ENCODE results near the gene FOXL1.
"Not testable (repeated sequence)": the region's sequence is repeated elsewhere in the genome, so short reads cannot be mapped to it uniquely, and the experiment has no call there.

Gene FOXL1

GRCh38 chr16:86584726-86585721, 6.7 kb downstream of the FOXL1 start:
- Histone ChIP-seq H3K79me2 (ENCODE audit: control insufficient read depth, insufficient read depth, low read length, unreplicated experiment) (peaks cover 21% of the 10 kb centered on the region), H3K4me1 (ENCODE audit: control insufficient read depth, insufficient read depth, low read length, unreplicated experiment) (peaks cover 57% of the 10 kb centered on the region), H3K4me3 (ENCODE audit: low read depth, low read length) (peak overlapping the region; percentile 45; the same call in 1 of the 2 replicates), H3K36me3 (ENCODE audit: insufficient read depth, low read length) (no peaks in the 10 kb centered on the region; the same call in 1 of the 2 replicates), H3K27ac (ENCODE audit: low read depth, low read length) (peak overlapping the region; percentile 96), H3K27me3 (ENCODE audit: insufficient read depth, low read length) (no peaks in the 10 kb centered on the region), H2AFZ (ENCODE audit: low read length, unreplicated experiment) (peak overlapping the region; percentile 44)

DNA sequence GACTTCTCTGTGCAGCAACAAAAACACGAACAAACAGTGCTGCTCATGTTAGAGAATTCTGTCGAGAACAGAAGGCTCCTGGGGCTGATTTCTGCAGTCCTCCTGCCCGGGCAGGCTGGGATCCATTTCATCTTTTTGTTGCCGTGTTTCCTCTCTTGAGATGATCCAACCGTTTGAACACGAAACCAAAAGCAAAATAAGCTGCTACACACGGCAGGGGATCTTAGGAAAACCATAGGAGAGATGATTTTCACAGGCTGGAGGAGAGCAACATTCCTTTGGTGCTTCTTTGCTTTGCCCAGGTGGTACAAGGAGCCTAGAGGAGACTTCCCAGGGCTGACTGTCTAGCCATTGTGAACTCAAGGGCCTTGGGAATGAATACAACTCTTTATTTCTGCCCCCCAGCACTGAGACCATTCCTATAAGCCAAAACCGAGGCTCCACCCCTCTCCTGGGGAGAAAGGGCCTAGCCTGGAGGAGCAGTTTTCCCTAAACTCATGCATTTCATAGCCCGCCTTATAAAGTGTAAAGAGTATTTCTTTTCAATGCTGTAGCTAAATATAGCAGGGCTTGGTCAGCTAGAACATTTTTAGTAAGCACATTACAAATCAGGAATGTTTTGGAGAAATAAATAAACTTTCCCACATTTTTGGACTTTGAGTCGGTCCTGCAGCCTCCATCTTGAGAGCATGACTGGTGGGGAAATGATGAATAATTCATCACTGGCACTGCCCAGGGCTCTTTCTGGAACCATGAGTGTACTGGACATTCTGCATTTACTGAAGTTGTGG, 7.7 kb downstream of the FOXL1 start:
- Histone ChIP-seq H2AFZ (ENCODE audit: low read length, unreplicated experiment) (peak overlapping the region; percentile 44), H3K79me2 (ENCODE audit: control insufficient read depth, insufficient read depth, low read length, unreplicated experiment) (peaks cover 11% of the 10 kb centered on the region), H3K4me1 (ENCODE audit: control insufficient read depth, insufficient read depth, low read length, unreplicated experiment) (peaks cover 66% of the 10 kb centered on the region), H3K4me3 (ENCODE audit: low read depth, low read length) (peak overlapping the region; percentile 45; the same call in 1 of the 2 replicates), H3K27me3 (ENCODE audit: insufficient read depth, low read length) (no peaks in the 10 kb centered on the region), H3K27ac (ENCODE audit: low read depth, low read length) (peak overlapping the region; percentile 96), H3K36me3 (ENCODE audit: insufficient read depth, low read length) (no peaks in the 10 kb centered on the region; the same call in 1 of the 2 replicates)

GRCh38 chr16:86587487-86587886, 9.1 kb downstream of the FOXL1 start:
- Histone ChIP-seq H2AFZ (ENCODE audit: low read length, unreplicated experiment) (no peak overlapping the region), H3K4me1 (ENCODE audit: control insufficient read depth, insufficient read depth, low read length, unreplicated experiment) (peaks cover 60% of the 10 kb centered on the region), H3K4me3 (ENCODE audit: low read depth, low read length) (no peak overlapping the region), H3K27ac (ENCODE audit: low read depth, low read length) (no peak overlapping the region), H3K27me3 (ENCODE audit: insufficient read depth, low read length) (no peaks in the 10 kb centered on the region), H3K79me2 (ENCODE audit: control insufficient read depth, insufficient read depth, low read length, unreplicated experiment) (peaks cover 4% of the 10 kb centered on the region), H3K36me3 (ENCODE audit: insufficient read depth, low read length) (no peaks in the 10 kb centered on the region; the same call in 1 of the 2 replicates)

- H3K79me2 ChIP-seq (ENCODE audit: control insufficient read depth, insufficient read depth, low read length, unreplicated experiment); H3K27ac ChIP-seq (ENCODE audit: low read depth, low read length); H3K4me3 ChIP-seq (ENCODE audit: low read depth, low read length); H3K36me3 ChIP-seq (ENCODE audit: insufficient read depth, low read length); H2AFZ ChIP-seq (ENCODE audit: low read length, unreplicated experiment); H3K27me3 ChIP-seq (ENCODE audit: insufficient read depth, low read length): not testable (repeated sequence)
- peaks cover 60% of the 10 kb centered on the region for H3K4me1 ChIP-seq (ENCODE audit: control insufficient read depth, insufficient read depth, low read length, unreplicated experiment)
Measured at GRCh38 chr16:86587955-86588354, 9.6 kb downstream of the FOXL1 start.

GRCh38 chr16:86590501-86591144, 12.3 kb downstream of the FOXL1 start:
- Histone ChIP-seq H3K4me1 (ENCODE audit: control insufficient read depth, insufficient read depth, low read length, unreplicated experiment) (peaks cover 43% of the 10 kb centered on the region), H2AFZ (ENCODE audit: low read length, unreplicated experiment) (no peak overlapping the region), H3K27me3 (ENCODE audit: insufficient read depth, low read length) (no peaks in the 10 kb centered on the region), H3K4me3 (ENCODE audit: low read depth, low read length) (no peak overlapping the region), H3K36me3 (ENCODE audit: insufficient read depth, low read length) (no peaks in the 10 kb centered on the region), H3K27ac (ENCODE audit: low read depth, low read length) (peak overlapping the region; percentile 80), H3K79me2 (ENCODE audit: control insufficient read depth, insufficient read depth, low read length, unreplicated experiment) (no peaks in the 10 kb centered on the region)

GRCh38 chr16:86591270-86591669, 12.9 kb downstream of the FOXL1 start:
- Histone ChIP-seq H3K27ac (ENCODE audit: low read depth, low read length) (peak overlapping the region; percentile 80; the same call in 1 of the 2 replicates), H3K4me3 (ENCODE audit: low read depth, low read length) (no peak overlapping the region), H3K4me1 (ENCODE audit: control insufficient read depth, insufficient read depth, low read length, unreplicated experiment) (peaks cover 36% of the 10 kb centered on the region), H2AFZ (ENCODE audit: low read length, unreplicated experiment) (no peak overlapping the region), H3K27me3 (ENCODE audit: insufficient read depth, low read length) (no peaks in the 10 kb centered on the region), H3K36me3 (ENCODE audit: insufficient read depth, low read length) (no peaks in the 10 kb centered on the region), H3K79me2 (ENCODE audit: control insufficient read depth, insufficient read depth, low read length, unreplicated experiment) (no peaks in the 10 kb centered on the region)

DNA sequence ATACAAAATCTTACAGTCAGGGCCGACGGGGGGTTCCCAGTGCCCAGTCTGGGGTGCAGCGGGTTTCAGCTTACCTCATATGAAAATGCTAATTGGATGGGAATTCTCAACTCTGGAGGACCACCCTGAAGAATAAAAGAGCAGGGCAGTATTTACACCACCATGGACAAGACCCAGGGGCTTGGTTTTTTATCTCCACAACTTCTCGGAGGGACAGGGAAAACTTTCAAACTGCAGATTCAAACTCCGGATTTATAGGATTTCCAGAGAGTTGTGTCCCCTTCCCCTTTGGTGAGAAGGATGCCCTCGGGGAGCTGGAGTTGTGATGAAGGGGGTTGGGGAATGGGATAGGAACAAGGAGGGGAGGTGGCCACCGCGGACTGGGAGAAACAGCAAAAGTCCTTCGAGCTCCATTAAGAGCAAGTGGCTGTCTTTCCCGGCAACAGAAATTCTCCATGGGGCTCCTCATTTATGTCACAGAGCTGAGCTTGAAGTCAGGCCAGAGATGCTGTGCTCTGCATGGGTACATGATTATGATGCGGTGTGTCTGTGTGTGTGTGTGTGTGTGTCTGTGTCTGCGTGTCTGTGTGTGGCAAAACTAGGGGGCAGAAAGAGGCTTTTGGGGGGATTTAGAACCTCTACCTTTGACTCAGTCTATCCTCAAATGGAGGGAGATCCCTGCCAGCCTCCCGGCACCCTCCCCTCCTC, 15.7 kb downstream of the FOXL1 start:
- no peak overlapping the region for H3K27ac ChIP-seq (ENCODE audit: low read depth, low read length)
- H3K4me3 ChIP-seq (ENCODE audit: low read depth, low read length), result no peak overlapping the region
- H2AFZ ChIP-seq (ENCODE audit: low read length, unreplicated experiment), result no peak overlapping the region
- H3K27me3 ChIP-seq (ENCODE audit: insufficient read depth, low read length), result no peaks in the 10 kb centered on the region
- H3K79me2 ChIP-seq (ENCODE audit: control insufficient read depth, insufficient read depth, low read length, unreplicated experiment), result no peaks in the 10 kb centered on the region
- no peaks in the 10 kb centered on the region for H3K36me3 ChIP-seq (ENCODE audit: insufficient read depth, low read length)
- peaks cover 23% of the 10 kb centered on the region for H3K4me1 ChIP-seq (ENCODE audit: control insufficient read depth, insufficient read depth, low read length, unreplicated experiment)

GRCh38 chr16:86594721-86595120, 16.4 kb downstream of the FOXL1 start:
- Histone ChIP-seq H3K79me2 (ENCODE audit: control insufficient read depth, insufficient read depth, low read length, unreplicated experiment) (no peaks in the 10 kb centered on the region), H3K27ac (ENCODE audit: low read depth, low read length) (no peak overlapping the region), H3K4me1 (ENCODE audit: control insufficient read depth, insufficient read depth, low read length, unreplicated experiment) (peaks cover 17% of the 10 kb centered on the region), H3K4me3 (ENCODE audit: low read depth, low read length) (no peak overlapping the region), H2AFZ (ENCODE audit: low read length, unreplicated experiment) (no peak overlapping the region), H3K36me3 (ENCODE audit: insufficient read depth, low read length) (no peaks in the 10 kb centered on the region), H3K27me3 (ENCODE audit: insufficient read depth, low read length) (no peaks in the 10 kb centered on the region)

DNA sequence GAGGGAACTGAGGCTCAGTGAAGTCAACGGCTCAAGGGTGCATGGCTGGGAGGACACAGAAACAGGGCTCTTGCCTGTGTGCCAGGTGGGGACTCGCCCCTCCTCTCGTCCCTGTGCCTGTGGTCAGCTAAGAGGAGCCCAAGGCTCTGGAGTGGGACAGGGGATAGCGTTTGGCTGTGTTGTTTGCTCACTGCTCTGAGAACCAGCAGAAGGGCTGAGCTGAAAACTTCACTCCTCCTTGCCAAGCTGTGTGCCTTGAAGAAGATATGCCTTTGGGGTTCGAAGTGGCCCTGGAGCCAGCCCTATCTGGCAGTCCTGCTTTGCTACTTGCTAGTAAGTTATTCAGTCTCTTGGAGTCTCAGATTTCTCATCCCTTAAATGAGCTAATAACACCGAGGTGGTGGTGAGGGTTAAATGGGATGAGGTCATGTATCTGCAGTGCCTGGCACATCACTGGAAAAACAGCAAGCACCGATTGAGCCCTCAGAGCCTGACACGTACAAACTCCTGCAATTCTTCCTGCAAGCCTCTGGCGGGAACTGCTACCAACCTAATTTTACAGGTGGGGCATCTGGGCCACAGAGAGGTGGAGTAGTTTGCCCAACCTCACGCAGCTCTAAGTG, 17.7 kb downstream of the FOXL1 start:
- Histone ChIP-seq H3K4me1 (ENCODE audit: control insufficient read depth, insufficient read depth, low read length, unreplicated experiment) (peaks cover 3% of the 10 kb centered on the region), H3K4me3 (ENCODE audit: low read depth, low read length) (no peak overlapping the region), H2AFZ (ENCODE audit: low read length, unreplicated experiment) (no peak overlapping the region), H3K36me3 (ENCODE audit: insufficient read depth, low read length) (no peaks in the 10 kb centered on the region), H3K79me2 (ENCODE audit: control insufficient read depth, insufficient read depth, low read length, unreplicated experiment) (no peaks in the 10 kb centered on the region), H3K27ac (ENCODE audit: low read depth, low read length) (no peak overlapping the region), H3K27me3 (ENCODE audit: insufficient read depth, low read length) (no peaks in the 10 kb centered on the region)

Measured in ACC112 (cell line).